ENCODE measurements around the gene SAMD7. TPM values are rescaled to one million over a fixed set of nuclear protein-coding genes. Genes with fewer than 3 reads are reported as not detected.

SAMD7 gene
- total and polyA plus RNA-seq, 3 experiments from 2014 or later = not detected

- Mint-ChIP-seq H3K4me3 (peak overlapping the region; percentile 86 to 99 (median 96)), H3K4me1 (peaks cover 52 to 76% (median 56%) of the 10 kb centered on the region in 3 donors), H3K36me3 (peaks cover 0 to 23% (median 2%) of the 10 kb centered on the region in 3 donors), H3K9me3 (no peaks in the 10 kb centered on the region), H3K27me3 (no peaks in the 10 kb centered on the region), H3K27ac (peak overlapping the region; percentile 97 to 100 (median 99))
- no peaks in the 10 kb centered on the region for H3K9me3 ChIP-seq (ENCODE audit: low read length)
- H3K4me1 ChIP-seq (ENCODE audit: insufficient read depth, low read length) = peaks cover 41% of the 10 kb centered on the region
- CTCF ChIA-PET = interaction anchor here (0.7 to 2.7 kb wide), 6 partner anchors 13 to 203 kb away, joined by 3 to 14 read pairs (median 8); partner anchors contain the start of gene MYNN
- H3K27me3 ChIP-seq (ENCODE audit: insufficient read depth, low read length, poor library complexity, severe bottlenecking) = no peaks in the 10 kb centered on the region
- no peak for DNase-seq
- no peaks in the 10 kb centered on the region for H3K36me3 ChIP-seq (ENCODE audit: insufficient read depth, low read length)
- H3K4me3 ChIP-seq (ENCODE audit: low read length) = peak overlapping the region; percentile 80
- H3K27ac ChIP-seq (ENCODE audit: low read depth, low read length) = peak overlapping the region; percentile 89
- POLR2A ChIA-PET = interaction anchor here (0.8 to 2.9 kb wide), 7 partner anchors 17 to 215 kb away, joined by 3 to 23 read pairs (median 10); partner anchors contain the start of genes MYNN, PHC3 and TERC
Observed at GRCh38 chr3:169965562-169966427, 54.4 kb downstream of the SAMD7 start.

- H3K4me3 ChIP-seq (ENCODE audit: low read length) = peak within 1 kb of the TSS; percentile 80
- H3K4me3 Mint-ChIP-seq = peak within 1 kb of the TSS; percentile 86 to 99 (median 96)
- peak within 1 kb of the TSS; percentile 97 to 100 (median 99) for H3K27ac Mint-ChIP-seq
- H3K9me3 Mint-ChIP-seq = no peaks in the 10 kb centered on the region
- H3K4me1 ChIP-seq (ENCODE audit: insufficient read depth, low read length) = peaks cover 48% of the 10 kb centered on the region
- CTCF ChIA-PET = interaction anchor here (0.7 to 2.7 kb wide), 8 partner anchors 10 to 204 kb away, joined by 3 to 14 read pairs (median 6); partner anchors contain the start of gene MYNN
- no peaks in the 10 kb centered on the region for H3K36me3 ChIP-seq (ENCODE audit: insufficient read depth, low read length)
- POLR2A ChIA-PET = interaction anchor here (0.5 to 2.9 kb wide), 13 partner anchors 18 to 314 kb away, joined by 3 to 23 read pairs (median 3); partner anchors contain the start of genes ACTRT3, MYNN, PHC3 and TERC
- peak; percentile 90 to 97 (median 94) for DNase-seq
- H3K36me3 Mint-ChIP-seq = peaks cover 0 to 26% (median 2%) of the 10 kb centered on the region in 3 donors
- peak within 1 kb of the TSS; percentile 89 for H3K27ac ChIP-seq (ENCODE audit: low read depth, low read length)
- no peaks in the 10 kb centered on the region for H3K27me3 Mint-ChIP-seq
- H3K4me1 Mint-ChIP-seq = peaks cover 56 to 77% (median 63%) of the 10 kb centered on the region in 3 donors
- no peaks in the 10 kb centered on the region for H3K27me3 ChIP-seq (ENCODE audit: insufficient read depth, low read length, poor library complexity, severe bottlenecking)
- no peaks in the 10 kb centered on the region for H3K9me3 ChIP-seq (ENCODE audit: low read length)
Observed at GRCh38 chr3:169966428-169966950, 55.1 kb downstream of the SAMD7 start, which contains the start of gene SEC62. Gene SEC62, plus strand, starts transcription at chr3:169966807. Its CDS starts 16 bp downstream, at chr3:169966823.

DNA sequence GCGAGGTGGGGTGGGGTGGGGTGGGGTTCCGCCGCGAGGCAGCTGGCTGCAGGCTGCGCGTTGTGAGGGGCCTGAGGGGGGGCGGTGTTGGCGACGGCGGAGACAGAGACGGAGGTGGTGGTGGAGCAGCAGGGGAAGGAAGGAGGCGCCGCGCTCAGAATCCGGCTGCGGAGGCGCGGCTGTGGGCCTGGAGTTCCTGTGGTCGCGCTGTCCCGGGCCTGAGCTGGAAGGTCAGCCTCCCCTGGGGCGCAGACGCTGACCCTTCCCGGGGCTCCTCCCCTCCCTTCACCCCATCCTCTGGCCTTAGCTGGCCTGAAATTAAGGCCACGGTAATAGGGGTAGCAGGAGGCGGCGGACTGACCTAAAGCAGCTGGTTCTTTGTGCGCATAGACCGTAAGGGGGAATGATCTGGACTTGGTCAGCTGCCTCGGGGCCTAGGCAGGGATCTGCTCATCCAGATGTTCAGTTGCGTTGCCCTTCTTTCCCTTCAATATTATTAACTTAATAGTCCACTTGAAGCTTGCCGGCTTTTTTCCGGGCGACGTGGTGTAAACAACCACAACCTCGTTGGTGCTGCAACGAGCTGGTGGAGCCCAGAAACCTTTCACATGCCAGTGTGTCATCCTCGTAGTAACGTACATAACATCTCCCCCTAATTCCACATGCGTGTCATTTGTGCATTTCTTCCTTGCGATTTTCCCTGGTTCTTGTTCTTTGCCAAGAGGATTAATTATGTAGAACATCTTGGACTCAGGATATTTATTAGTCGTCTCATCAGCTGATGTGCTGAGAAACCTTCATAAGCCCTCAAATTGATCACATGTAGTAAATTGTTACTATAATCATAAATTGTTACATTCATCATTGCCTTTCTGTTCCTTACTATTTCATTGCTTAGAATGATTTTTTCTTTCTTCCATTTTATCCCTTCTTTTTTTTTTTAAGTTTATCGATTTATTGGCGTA lies 55.9 kb downstream of the SAMD7 start:
- H3K36me3 ChIP-seq (ENCODE audit: insufficient read depth, low read length) = no peaks in the 10 kb centered on the region
- H3K27me3 Mint-ChIP-seq = no peaks in the 10 kb centered on the region
- ChIA-PET CTCF (interaction anchor here (0.7 to 2.7 kb wide), 10 partner anchors 9 to 204 kb away, joined by 3 to 14 read pairs (median 6); partner anchors contain the start of genes MYNN and TERC), POLR2A (interaction anchor here (0.5 to 2.9 kb wide), 15 partner anchors 10 to 903 kb away, joined by 3 to 23 read pairs (median 4); partner anchors contain the start of genes ACTRT3, MYNN, PHC3 and RPL22L1)
- H3K4me3 Mint-ChIP-seq = peak overlapping the region; percentile 86 to 99 (median 96)
- H3K4me3 ChIP-seq (ENCODE audit: low read length) = peak overlapping the region; percentile 80
- H3K36me3 Mint-ChIP-seq = peaks cover 0 to 32% (median 6%) of the 10 kb centered on the region in 3 donors
- DNase-seq = peak in 4 of 5 donors; percentile 8 to 71 (median 30)
- peaks cover 63 to 82% (median 70%) of the 10 kb centered on the region in 3 donors for H3K4me1 Mint-ChIP-seq
- peak overlapping the region; percentile 89 for H3K27ac ChIP-seq (ENCODE audit: low read depth, low read length)
- peaks cover 54% of the 10 kb centered on the region for H3K4me1 ChIP-seq (ENCODE audit: insufficient read depth, low read length)
- no peaks in the 10 kb centered on the region for H3K27me3 ChIP-seq (ENCODE audit: insufficient read depth, low read length, poor library complexity, severe bottlenecking)
- no peaks in the 10 kb centered on the region for H3K9me3 ChIP-seq (ENCODE audit: low read length)
- H3K27ac Mint-ChIP-seq = peak overlapping the region; percentile 97 to 100 (median 99)
- H3K9me3 Mint-ChIP-seq = no peaks in the 10 kb centered on the region

GRCh38 chr3:169968224-169968885 lies 57.0 kb downstream of the SAMD7 start:
- Histone ChIP-seq H3K27ac (ENCODE audit: low read depth, low read length) (peak overlapping the region; percentile 89), H3K4me3 (ENCODE audit: low read length) (peak overlapping the region; percentile 80), H3K9me3 (ENCODE audit: low read length) (no peaks in the 10 kb centered on the region), H3K27me3 (ENCODE audit: insufficient read depth, low read length, poor library complexity, severe bottlenecking) (no peaks in the 10 kb centered on the region), H3K36me3 (ENCODE audit: insufficient read depth, low read length) (no peaks in the 10 kb centered on the region), H3K4me1 (ENCODE audit: insufficient read depth, low read length) (peaks cover 56% of the 10 kb centered on the region)
- peak overlapping the region; percentile 86 to 99 (median 96) for H3K4me3 Mint-ChIP-seq
- H3K27ac Mint-ChIP-seq = peak overlapping the region; percentile 97 to 100 (median 99)
- H3K9me3 Mint-ChIP-seq = no peaks in the 10 kb centered on the region
- CTCF ChIA-PET = interaction anchor here (0.6 to 2.7 kb wide), 3 partner anchors 10 to 201 kb away, joined by 3 to 8 read pairs (median 3); no protein-coding TSS in a partner anchor
- no peaks in the 10 kb centered on the region for H3K27me3 Mint-ChIP-seq
- POLR2A ChIA-PET = interaction anchor here (0.6 to 2.9 kb wide), 4 partner anchors 103 to 205 kb away, joined by 3 to 23 read pairs (median 7); partner anchors contain the start of gene MYNN
- H3K4me1 Mint-ChIP-seq = peaks cover 67 to 83% (median 78%) of the 10 kb centered on the region in 3 donors
- H3K36me3 Mint-ChIP-seq = peaks cover 0 to 35% (median 7%) of the 10 kb centered on the region in 3 donors
- no peak for DNase-seq

DNA sequence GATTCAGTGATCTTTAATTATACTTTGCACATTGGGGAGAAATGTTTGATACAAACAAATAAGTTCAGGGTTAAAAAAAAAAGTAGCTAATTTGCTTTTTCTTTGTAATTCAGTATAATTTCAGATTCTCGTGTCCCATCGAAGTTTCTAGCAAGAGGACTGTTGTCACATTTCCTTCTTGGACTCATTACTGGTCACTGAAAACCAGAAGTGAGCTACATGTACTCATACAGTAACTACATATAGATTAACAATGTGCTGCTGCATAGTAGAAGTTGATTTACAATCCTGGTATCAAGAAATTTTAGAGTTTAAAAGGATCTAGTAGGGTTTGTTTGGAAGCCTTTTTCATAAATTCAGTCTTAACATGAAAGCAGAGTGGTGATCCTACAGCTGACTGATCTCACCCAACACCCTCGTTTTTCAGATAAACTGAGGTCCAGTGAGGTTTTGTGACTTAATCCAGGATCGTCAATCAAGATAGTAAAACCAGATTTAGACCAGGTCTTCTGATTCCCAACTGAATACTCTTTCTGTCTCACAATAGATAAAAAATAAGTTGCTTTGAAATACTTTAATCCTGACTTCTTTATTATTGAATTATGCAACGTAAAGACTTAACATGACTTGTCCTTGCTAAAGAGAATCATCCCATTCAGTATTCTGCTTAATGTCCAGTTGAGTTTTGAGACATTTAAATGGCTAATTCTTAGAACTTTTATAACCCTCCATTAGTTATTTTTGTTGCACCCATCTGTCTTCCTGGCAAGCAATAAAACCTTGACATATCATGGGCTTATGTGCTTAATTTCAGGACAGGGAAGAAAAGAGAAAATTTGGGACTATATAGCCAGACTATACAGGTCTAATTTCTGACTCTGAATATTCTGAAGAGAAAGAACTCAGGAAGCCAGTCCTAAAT lies 58.1 kb downstream of the SAMD7 start:
- Mint-ChIP-seq H3K9me3 (no peaks in the 10 kb centered on the region), H3K4me1 (peaks cover 70 to 87% (median 85%) of the 10 kb centered on the region in 3 donors), H3K27ac (peak overlapping the region; percentile 41 to 100 (median 99)), H3K4me3 (peak overlapping the region in 6 of 7 donors; percentile 12 to 99 (median 95)), H3K36me3 (peaks cover 0 to 44% (median 9%) of the 10 kb centered on the region in 3 donors), H3K27me3 (no peaks in the 10 kb centered on the region)
- Histone ChIP-seq H3K27ac (ENCODE audit: low read depth, low read length) (no peak overlapping the region), H3K4me3 (ENCODE audit: low read length) (no peak overlapping the region), H3K4me1 (ENCODE audit: insufficient read depth, low read length) (peaks cover 56% of the 10 kb centered on the region), H3K36me3 (ENCODE audit: insufficient read depth, low read length) (no peaks in the 10 kb centered on the region), H3K9me3 (ENCODE audit: low read length) (no peaks in the 10 kb centered on the region), H3K27me3 (ENCODE audit: insufficient read depth, low read length, poor library complexity, severe bottlenecking) (no peaks in the 10 kb centered on the region)
- DNase-seq = no peak
- ChIA-PET POLR2A (no interaction called here), CTCF (interaction anchor here (0.6 to 1.2 kb wide), 2 partner anchors 17 to 36 kb away, joined by 3 read pairs; no protein-coding TSS in a partner anchor)

DNA sequence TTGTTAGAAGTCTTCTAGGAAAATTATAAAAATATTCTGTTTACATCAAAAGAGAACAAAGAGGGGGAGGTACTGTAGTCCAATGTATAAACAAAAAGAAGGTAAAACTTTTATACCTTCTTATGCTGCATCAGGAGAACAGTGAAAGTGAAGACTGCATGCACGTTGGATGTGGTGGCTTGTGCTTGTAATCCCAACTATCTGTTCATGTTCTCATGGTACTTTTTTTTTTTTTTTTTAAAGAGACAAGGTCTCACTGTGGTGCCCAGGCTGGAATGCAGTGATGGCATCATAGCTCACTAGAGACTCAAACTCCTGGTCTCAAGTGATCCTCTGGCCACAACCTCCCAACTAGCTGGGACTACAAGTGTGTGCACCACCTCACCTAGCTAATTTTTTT lies 59.5 kb downstream of the SAMD7 start:
- Mint-ChIP-seq H3K27me3 (no peaks in the 10 kb centered on the region), H3K36me3 (peaks cover 0 to 54% (median 10%) of the 10 kb centered on the region in 3 donors), H3K4me3 (peak overlapping the region in 1 of 7 donors; percentile 34), H3K27ac (peak overlapping the region in 1 of 8 donors; percentile 32), H3K4me1 (peaks cover 63 to 80% (median 79%) of the 10 kb centered on the region in 3 donors), H3K9me3 (no peaks in the 10 kb centered on the region)
- no peak overlapping the region for H3K4me3 ChIP-seq (ENCODE audit: low read length)
- no peaks in the 10 kb centered on the region for H3K27me3 ChIP-seq (ENCODE audit: insufficient read depth, low read length, poor library complexity, severe bottlenecking)
- H3K4me1 ChIP-seq (ENCODE audit: insufficient read depth, low read length) = peaks cover 49% of the 10 kb centered on the region
- DNase-seq = no peak
- H3K9me3 ChIP-seq (ENCODE audit: low read length) = no peaks in the 10 kb centered on the region
- ChIA-PET POLR2A (interaction anchor here (1.0 kb wide), 1 partner anchor 32 kb away, joined by 3 read pairs; no protein-coding TSS in a partner anchor), CTCF (interaction anchor here (1.2 kb wide), 1 partner anchor 16 kb away, joined by 3 read pairs; no protein-coding TSS in a partner anchor)
- no peaks in the 10 kb centered on the region for H3K36me3 ChIP-seq (ENCODE audit: insufficient read depth, low read length)
- H3K27ac ChIP-seq (ENCODE audit: low read depth, low read length) = no peak overlapping the region

All from CD8-positive, alpha-beta memory T cell (primary cell).